ENCODE results near the gene CCDC88C. TPM values are rescaled to one million over a fixed set of nuclear protein-coding genes. Genes with fewer than 3 reads are reported as not detected.

Gene CCDC88C
- total RNA-seq, 1 donor from 2014 or later = 16.5 TPM

- no peak for DNase-seq
Observed at GRCh38 chr14:91396959-91397815, 20.4 kb downstream of the CCDC88C start.

- no peak for DNase-seq
Observed at GRCh38 chr14:91396013-91396660, 21.5 kb downstream of the CCDC88C start.

- no peak for DNase-seq
Observed at GRCh38 chr14:91395466-91395865, 22.2 kb downstream of the CCDC88C start.

- DNase-seq = no peak
Observed at GRCh38 chr14:91394105-91395081, 23.2 kb downstream of the CCDC88C start.

- no peak for DNase-seq
Observed at GRCh38 chr14:91392623-91393303, 24.9 kb downstream of the CCDC88C start.

- DNase-seq = no peak
Observed at GRCh38 chr14:91390165-91390778, 27.3 kb downstream of the CCDC88C start.

- no peak for DNase-seq
Observed at GRCh38 chr14:91389150-91389549, 28.5 kb downstream of the CCDC88C start.

- DNase-seq = no peak
Observed at GRCh38 chr14:91388551-91388975, 29.1 kb downstream of the CCDC88C start.

GRCh38 chr14:91387951-91388381 is 29.7 kb downstream of the CCDC88C start:
- DNase-seq = no peak

- DNase-seq = no peak
Observed at GRCh38 chr14:91387169-91387835, 30.3 kb downstream of the CCDC88C start.

- no peak for DNase-seq
Observed at GRCh38 chr14:91385697-91386096, 31.9 kb downstream of the CCDC88C start.

GRCh38 chr14:91385224-91385623 is 32.4 kb downstream of the CCDC88C start:
- DNase-seq = no peak

GRCh38 chr14:91383439-91383838 is 34.2 kb downstream of the CCDC88C start:
- no peak for DNase-seq

- no peak for DNase-seq
Observed at GRCh38 chr14:91381801-91382670, 35.6 kb downstream of the CCDC88C start.

GRCh38 chr14:91380610-91381371 is 36.8 kb downstream of the CCDC88C start:
- DNase-seq = peak; percentile 76

GRCh38 chr14:91380123-91380522 is 37.5 kb downstream of the CCDC88C start:
- DNase-seq = no peak

GRCh38 chr14:91379579-91379932 is 38.1 kb downstream of the CCDC88C start:
- DNase-seq = no peak

- DNase-seq = no peak
Observed at GRCh38 chr14:91378930-91379578, 38.6 kb downstream of the CCDC88C start.

Measured in skin of body (tissue), 2 donors.